ENCODE data around the gene KRT222.

Gene KRT222

GRCh38 chr17:40664582-40665333, at the start of gene KRT222:
TSS of gene KRT222 (minus strand) at chr17:40665177. CDS start at chr17:40665099, 78 bp downstream.
- DNase-seq: no peak

- no peak for DNase-seq
Measured at GRCh38 chr17:40714473-40714872, 49.5 kb upstream of the KRT222 start.

GRCh38 chr17:40707745-40708144, 42.8 kb upstream of the KRT222 start:
- DNase-seq: no peak

GRCh38 chr17:40705584-40705983, 40.6 kb upstream of the KRT222 start:
- DNase-seq: no peak

- no peak for DNase-seq
Measured at GRCh38 chr17:40703652-40704051, 38.7 kb upstream of the KRT222 start, which contains the start of gene KRT24. TSS of gene KRT24 (minus strand) at chr17:40703752. CDS start at chr17:40703693, 59 bp downstream.

DNA sequence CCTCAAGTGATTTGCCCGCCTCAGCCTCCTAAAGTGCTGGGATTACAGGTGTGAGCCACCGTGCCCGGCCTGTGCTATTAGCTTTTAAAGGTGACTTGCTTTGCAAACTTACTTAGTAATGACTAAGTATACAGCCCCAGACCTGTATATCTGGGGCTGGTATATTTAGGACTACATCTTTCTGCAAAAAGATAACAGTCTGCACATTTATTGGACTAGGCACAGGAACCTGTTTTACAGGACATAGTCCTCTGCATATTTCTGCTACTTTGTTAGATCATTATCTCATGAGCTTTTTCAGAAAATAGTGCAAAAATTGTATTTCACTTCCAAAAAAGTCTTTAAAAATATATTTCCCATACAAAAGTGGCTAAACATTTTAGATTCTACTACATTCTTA, 37.3 kb upstream of the KRT222 start:
- DNase-seq: no peak

GRCh38 chr17:40699853-40700252, 34.9 kb upstream of the KRT222 start:
- no peak for DNase-seq

DNA sequence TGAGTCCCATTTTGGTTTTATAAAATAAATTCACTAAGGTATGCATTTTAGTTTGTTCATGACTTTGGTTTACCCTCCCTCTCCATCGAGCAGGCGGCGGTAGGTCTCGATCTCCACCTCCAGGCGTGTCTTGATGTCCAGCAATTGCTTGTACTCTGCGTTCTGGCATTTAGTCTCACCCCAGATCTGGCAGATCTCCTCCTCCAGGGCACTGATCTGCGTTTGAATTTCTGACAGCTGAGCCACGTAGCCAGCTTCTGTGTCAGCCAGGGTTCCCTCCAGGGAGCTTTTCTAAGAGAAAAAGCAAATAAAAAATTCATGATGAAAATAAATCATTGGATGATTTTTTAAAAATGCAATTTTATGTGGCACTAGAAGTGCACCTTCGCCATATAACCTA, 34.4 kb upstream of the KRT222 start:
- no peak for DNase-seq

- no peak for DNase-seq
Measured at GRCh38 chr17:40697297-40697696, 32.3 kb upstream of the KRT222 start.

GRCh38 chr17:40696651-40697072, 31.7 kb upstream of the KRT222 start:
- no peak for DNase-seq

DNA sequence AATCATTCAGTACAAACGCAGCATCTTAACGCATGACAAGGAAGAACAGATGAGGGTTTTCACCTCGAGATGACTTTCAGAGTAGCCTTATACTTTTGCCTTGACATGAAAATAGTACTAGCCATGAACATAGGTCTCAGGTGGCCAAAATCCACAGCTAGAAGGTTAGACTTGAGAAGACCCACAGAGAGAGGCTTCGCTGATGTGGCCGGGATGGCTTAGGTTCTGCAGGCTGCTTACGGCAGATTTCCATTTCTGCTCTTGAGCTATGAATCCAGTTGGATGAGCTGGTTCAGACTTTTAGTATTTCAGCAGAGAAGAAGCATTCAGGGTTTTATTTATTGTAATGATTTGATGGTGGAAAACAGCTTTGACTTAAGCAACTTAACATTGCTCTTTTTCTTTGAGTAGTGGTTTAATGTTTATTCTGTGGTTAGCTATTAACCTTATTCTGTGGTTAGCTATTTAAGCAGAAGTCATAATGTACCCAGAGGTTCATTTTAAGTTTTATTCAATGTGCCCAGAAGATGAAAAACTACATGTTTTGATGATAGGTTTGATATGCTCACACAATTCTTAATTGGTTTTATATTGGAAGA, 31.0 kb upstream of the KRT222 start:
- DNase-seq: no peak

- DNase-seq: no peak
Measured at GRCh38 chr17:40694584-40694983, 29.6 kb upstream of the KRT222 start.

DNA sequence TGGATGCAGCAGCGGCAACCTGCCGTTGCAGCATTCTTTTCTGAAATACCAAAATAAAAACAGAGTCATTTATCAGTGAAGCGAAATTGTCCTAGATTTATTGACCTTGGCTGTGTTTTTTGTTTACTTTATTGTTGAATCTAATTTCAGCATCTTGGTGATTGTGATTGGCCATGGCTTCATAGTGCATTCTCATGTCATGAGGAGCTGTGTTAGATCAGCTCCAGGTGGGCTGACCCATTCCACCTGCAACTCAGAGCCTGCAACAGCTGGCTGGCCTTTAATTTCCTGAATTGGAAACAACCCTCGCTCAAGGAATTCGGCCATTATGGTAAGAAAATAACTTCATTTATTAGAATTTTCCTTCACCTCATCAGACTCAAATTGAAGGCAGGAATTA, 22.1 kb upstream of the KRT222 start:
- no peak for DNase-seq

- no peak for DNase-seq
Measured at GRCh38 chr17:40686192-40686591, 21.2 kb upstream of the KRT222 start.

- DNase-seq: no peak
Measured at GRCh38 chr17:40680998-40681397, 16.0 kb upstream of the KRT222 start.

- no peak for DNase-seq
Measured at GRCh38 chr17:40679523-40679907, 14.5 kb upstream of the KRT222 start.

DNA sequence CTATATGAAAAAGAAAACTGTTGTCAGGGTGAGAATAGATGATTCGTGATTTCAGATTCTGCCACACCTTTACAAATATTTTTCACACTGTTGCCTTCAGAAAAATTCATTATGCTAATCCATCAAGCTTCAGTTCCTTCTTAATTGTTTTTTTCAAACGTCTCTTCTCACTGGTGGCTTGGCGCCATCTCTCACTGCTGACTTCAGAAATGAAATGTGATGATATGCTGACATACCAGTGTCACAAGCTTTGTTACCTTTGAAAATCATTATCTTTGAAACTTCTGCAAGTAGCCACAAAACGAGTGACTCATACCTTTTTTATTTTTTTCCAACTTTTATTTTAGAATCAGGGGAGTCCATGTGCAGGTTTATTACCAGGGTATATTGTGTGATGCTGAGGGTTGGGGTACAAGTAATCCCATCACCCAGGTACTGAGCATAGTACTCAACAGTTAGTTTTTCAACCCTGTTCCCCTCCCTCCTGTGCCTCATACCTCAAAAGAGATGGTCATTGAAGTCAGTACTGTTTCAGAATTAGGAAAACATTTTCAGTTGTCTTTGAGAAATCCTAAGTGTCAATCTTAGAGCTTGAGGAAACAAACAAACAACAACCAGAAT, 14.0 kb upstream of the KRT222 start:
- DNase-seq: no peak

- DNase-seq: no peak
Measured at GRCh38 chr17:40675905-40676304, 10.9 kb upstream of the KRT222 start.

GRCh38 chr17:40672654-40673053, 7.7 kb upstream of the KRT222 start:
- DNase-seq: no peak

DNA sequence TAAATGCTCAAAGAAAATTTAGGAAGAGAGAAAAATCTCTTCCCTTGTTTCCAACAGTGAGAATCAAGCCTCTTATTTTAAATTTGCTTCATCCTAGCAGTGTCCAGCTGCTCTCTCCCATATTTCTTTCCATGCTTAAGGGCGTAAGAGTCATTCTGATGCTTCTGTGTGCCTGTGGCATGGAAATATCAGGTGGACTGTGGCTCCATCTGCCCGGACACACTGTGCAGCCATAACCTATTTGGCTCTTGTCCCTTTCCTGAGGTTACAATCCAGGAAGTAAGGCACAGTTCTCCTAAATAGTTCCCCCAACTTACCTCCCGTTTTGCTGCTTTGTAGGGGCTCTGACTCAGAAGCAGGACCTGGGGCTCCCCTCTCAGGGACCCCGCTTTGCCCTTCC, 6.3 kb upstream of the KRT222 start:
- DNase-seq: no peak

DNA sequence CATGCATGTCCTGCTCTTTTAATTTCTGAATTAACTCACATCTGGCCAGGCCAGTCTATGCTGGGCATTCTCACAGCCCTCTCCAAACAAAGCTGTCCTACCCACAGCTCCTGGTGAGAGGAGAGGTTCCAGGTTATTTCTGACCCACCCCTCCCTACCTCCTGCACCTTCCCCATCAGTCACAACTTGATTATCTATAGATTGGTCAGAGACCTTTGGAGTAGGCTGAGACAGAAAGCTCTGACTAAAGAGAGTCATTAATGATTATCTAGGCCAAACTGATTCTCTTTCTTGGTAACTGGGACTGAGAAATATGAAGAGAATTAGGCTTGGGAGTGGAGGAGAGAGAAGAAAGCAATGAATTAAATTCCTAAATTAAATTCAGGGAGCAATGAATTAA, 1.4 kb upstream of the KRT222 start:
- DNase-seq: no peak

- DNase-seq: no peak
Measured at GRCh38 chr17:40663252-40663651, 1.7 kb downstream of the KRT222 start.

GRCh38 chr17:40659911-40660310, 5.1 kb downstream of the KRT222 start:
- no peak for DNase-seq

GRCh38 chr17:40658396-40658795, 6.6 kb downstream of the KRT222 start:
- DNase-seq: no peak
